ENCODE results near the gene GALNT1. TPM values are rescaled to one million over a fixed set of nuclear protein-coding genes. Genes with fewer than 3 reads are reported as not detected.

The GALNT1 gene
- total and polyA plus RNA-seq, 10 of the 15 experiments (the other 5 are each of a cell fraction or from before 2014, with no cell fraction given) = 8.0 to 53.7 (median 29.9) TPM

GRCh38 chr18:35592298-35592697 is 10.8 kb downstream of the GALNT1 start (continued):
- TF ChIP-seq, protein P1, sequence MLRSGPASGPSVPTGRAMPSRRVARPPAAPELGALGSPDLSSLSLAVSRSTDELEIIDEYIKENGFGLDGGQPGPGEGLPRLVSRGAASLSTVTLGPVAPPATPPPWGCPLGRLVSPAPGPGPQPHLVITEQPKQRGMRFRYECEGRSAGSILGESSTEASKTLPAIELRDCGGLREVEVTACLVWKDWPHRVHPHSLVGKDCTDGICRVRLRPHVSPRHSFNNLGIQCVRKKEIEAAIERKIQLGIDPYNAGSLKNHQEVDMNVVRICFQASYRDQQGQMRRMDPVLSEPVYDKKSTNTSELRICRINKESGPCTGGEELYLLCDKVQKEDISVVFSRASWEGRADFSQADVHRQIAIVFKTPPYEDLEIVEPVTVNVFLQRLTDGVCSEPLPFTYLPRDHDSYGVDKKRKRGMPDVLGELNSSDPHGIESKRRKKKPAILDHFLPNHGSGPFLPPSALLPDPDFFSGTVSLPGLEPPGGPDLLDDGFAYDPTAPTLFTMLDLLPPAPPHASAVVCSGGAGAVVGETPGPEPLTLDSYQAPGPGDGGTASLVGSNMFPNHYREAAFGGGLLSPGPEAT (IDR thresholded peaks at IDR 0.05; ENCODE audit: low read depth) = 0 out of 2 replicates have a peak, but pooled peaks have one; percentile 19
- TF ChIP-seq POU2F2 (IDR thresholded peaks at IDR 0.05; ENCODE audit: borderline replicate concordance, low read depth, low read length) = peak; percentile 79; the same call in 2 of the 3 replicates
- no peak for TF ChIP-seq CEBPZ (IDR thresholded peaks at IDR 0.05; ENCODE audit: low read depth, low read length)
- TF ChIP-seq FOS (IDR thresholded peaks at IDR 0.05; ENCODE audit: borderline replicate concordance, extremely low read depth, insufficient read length) = no peak
- TF ChIP-seq NFXL1 (IDR thresholded peaks at IDR 0.05; ENCODE audit: borderline replicate concordance) = no peak
- TF ChIP-seq, protein P2, sequence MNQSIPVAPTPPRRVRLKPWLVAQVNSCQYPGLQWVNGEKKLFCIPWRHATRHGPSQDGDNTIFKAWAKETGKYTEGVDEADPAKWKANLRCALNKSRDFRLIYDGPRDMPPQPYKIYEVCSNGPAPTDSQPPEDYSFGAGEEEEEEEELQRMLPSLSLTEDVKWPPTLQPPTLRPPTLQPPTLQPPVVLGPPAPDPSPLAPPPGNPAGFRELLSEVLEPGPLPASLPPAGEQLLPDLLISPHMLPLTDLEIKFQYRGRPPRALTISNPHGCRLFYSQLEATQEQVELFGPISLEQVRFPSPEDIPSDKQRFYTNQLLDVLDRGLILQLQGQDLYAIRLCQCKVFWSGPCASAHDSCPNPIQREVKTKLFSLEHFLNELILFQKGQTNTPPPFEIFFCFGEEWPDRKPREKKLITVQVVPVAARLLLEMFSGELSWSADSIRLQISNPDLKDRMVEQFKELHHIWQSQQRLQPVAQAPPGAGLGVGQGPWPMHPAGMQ (IDR thresholded peaks at IDR 0.05; ENCODE audit: borderline replicate concordance) = no peak
- TF ChIP-seq ETV6 (conservative IDR thresholded peaks at IDR 0.05 in 1 of 2, IDR thresholded peaks at IDR 0.05 in 1 of 2; ENCODE audit: borderline replicate concordance in 1 of 2, low read depth in 1 of 2) = 0 out of 4 replicates have a peak, but pooled peaks of 1 of the 2 experiments have one; percentile 25
- no peak for TF ChIP-seq HDAC2 (IDR thresholded peaks at IDR 0.05)
- TF ChIP-seq, protein P3, sequence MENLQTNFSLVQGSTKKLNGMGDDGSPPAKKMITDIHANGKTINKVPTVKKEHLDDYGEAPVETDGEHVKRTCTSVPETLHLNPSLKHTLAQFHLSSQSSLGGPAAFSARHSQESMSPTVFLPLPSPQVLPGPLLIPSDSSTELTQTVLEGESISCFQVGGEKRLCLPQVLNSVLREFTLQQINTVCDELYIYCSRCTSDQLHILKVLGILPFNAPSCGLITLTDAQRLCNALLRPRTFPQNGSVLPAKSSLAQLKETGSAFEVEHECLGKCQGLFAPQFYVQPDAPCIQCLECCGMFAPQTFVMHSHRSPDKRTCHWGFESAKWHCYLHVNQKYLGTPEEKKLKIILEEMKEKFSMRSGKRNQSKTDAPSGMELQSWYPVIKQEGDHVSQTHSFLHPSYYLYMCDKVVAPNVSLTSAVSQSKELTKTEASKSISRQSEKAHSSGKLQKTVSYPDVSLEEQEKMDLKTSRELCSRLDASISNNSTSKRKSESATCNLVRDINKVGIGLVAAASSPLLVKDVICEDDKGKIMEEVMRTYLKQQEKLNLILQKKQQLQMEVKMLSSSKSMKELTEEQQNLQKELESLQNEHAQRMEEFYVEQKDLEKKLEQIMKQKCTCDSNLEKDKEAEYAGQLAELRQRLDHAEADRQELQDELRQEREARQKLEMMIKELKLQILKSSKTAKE (IDR thresholded peaks at IDR 0.05; ENCODE audit: low read depth, poor library complexity, severe bottlenecking) = no peak
- peak; percentile 55 to 66; a peak in 3 of 4 replicates for TF ChIP-seq IKZF2 (IDR thresholded peaks at IDR 0.05)
- TF ChIP-seq TCF12 (IDR thresholded peaks at IDR 0.05; ENCODE audit: low read depth, low read length) = no peak
- TF ChIP-seq CREM (IDR thresholded peaks at IDR 0.05; ENCODE audit: low read depth) = peak; percentile 17; the same call in 1 of the 2 replicates
- TF ChIP-seq PAX8 (IDR thresholded peaks at IDR 0.05) = no peak
- TF ChIP-seq ZBTB40 (IDR thresholded peaks at IDR 0.05; ENCODE audit: borderline replicate concordance) = no peak
- 0 out of 2 replicates have a peak, but pooled peaks have one; percentile 58 for TF ChIP-seq ZNF217 (IDR thresholded peaks at IDR 0.05)
- TF ChIP-seq ZNF207 (IDR thresholded peaks at IDR 0.05; ENCODE audit: borderline replicate concordance) = no peak
- no peak for TF ChIP-seq ZSCAN29 (IDR thresholded peaks at IDR 0.05)
- TF ChIP-seq FOXK2 (IDR thresholded peaks at IDR 0.05) = no peak
